HG03575 (cell line): ENCODE data around the gene WDR27.

Source experiments
- ATAC-seq: cut with Tn5 transposase; IDR thresholded peaks from one replicate; pipeline ENCODE4 v1.9.1; 2021; ENCODE audit not compliant: unreplicated experiment, insufficient number of reproducible peaks, low FRiP score; ENCODE audit errors: extremely low read depth

The WDR27 gene

DNA sequence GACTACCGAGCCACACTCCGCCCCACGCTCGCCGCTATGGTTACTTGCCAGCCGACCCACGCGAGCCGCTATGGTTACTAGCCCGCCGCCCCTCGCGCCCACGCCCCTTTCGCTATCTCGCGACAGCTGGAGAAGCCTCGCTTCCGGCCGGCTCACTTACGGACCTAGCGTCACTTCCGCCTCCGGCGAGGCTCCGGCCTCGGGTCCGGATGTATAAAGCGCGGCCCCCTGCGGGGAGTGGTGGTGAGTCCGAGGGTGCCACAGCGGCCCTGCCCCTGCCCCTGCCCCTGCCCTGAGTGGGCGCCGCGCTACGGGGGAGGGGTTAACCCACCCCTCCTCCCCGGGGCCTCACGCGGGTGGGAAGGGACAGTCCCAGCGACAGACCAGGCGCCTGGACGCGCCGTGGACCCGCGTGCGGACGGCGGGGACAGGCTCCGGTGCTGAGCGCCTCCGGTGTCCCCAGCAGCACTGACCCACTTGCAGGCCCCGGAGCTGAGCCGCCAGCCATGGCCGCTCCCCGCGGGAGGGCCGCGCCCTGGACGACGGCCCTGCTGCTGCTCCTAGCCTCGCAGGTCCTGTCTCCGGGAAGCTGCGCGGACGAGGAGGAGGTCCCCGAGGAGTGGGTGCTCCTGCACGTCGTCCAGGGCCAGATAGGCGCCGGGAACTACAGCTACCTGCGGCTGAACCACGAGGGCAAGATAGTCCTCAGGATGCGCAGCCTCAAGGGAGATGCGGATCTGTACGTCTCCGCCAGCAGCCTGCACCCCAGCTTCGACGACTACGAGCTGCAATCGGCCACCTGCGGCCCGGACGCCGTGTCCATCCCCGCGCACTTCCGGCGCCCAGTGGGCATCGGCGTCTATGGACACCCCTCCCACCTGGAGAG lies at the start of gene WDR27, which contains the start of gene C6orf120:
Gene WDR27 (minus strand): TSS at position 76 of the 886 bp plus-strand sequence. CDS start 13,024 bp downstream, outside the sequence.
Gene C6orf120 (plus strand): TSS at position 173 of the 886 bp plus-strand sequence. CDS start 334 bp downstream, at position 507.
- ATAC-seq, result peak; percentile 95

DNA sequence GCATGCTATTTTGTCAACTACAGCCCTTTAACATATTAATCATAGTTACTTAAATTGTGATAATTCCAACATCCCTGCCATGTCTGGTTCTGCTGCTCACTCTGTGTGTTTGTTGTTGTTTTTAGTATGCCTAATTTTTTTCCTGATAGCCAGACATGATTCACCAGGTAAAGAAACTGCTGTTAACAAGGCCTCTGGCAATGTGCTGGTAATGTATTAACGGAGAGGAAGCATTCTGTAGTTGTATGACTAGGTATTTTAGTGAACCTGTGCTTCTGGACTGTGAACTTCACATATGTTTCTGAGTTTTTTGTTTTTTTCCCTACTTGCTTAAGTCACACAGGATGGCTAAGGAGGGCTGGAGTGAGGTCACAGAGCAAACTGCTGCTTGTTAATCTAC lies 44.7 kb upstream of the WDR27 start:
- ATAC-seq, result no peak

DNA sequence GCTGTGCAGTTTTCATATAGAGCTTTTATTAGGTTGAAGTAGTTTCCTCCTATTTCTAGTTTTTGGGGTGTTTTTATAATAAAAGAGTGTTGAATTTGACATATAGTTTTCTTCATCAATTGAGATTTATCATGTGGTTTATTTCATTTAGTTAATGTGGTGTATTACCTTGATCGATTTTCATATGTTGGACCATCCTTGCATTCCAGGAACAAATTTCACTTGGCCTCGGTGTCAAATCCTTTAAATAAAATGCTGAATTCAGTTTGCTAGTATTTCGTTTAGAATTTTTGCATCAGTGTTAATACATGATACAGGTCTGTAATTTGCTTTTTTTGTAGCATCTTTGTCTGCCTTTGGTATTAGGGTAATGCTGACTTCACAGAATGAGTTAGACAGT lies 43.6 kb upstream of the WDR27 start:
- no peak for ATAC-seq

DNA sequence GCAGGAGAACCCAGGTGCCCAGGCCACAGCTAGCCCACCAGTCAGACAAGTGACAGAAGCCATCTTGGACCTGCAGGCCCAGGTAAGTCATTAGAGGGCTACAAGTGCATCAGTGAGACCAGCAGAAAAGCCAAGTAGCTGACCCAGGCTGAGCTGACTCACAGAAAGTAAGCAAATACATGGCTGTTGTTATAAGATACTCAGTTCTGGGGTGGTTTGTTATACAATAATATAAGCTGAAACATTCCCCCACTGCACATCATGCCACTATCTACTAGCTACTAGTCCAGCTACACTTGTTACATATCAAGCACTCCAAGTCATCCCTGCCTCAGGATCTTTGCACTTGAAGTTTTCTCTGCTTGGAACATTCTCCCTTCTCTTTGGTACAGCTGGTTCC lies 39.5 kb upstream of the WDR27 start:
- ATAC-seq, result no peak

DNA sequence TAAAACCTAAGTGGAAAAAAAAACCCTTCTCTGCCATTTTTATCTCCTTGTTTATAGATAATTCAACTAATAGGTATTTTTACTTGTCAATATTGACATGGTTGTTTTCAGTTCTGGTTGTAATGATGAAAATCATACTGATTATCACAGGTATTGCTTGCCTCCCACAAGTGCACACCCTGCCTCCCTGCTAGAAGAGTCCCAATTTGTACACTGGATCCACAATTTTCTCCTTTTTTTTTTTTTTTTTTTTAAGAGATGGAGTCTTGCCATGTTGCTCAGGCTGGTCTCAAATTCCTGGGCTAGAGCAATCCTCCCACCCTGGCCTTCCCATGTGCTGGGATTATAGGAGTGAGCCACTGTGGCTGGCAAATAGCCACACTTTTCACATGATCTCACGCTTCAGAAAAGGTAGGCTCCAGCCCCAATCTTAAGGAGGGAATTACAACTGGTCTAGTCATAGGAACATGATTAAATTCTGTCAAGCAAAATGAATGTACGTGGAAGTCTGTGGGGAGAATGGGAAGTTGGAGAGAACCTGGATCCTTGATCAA lies 37.2 kb upstream of the WDR27 start:
- ATAC-seq, result no peak

DNA sequence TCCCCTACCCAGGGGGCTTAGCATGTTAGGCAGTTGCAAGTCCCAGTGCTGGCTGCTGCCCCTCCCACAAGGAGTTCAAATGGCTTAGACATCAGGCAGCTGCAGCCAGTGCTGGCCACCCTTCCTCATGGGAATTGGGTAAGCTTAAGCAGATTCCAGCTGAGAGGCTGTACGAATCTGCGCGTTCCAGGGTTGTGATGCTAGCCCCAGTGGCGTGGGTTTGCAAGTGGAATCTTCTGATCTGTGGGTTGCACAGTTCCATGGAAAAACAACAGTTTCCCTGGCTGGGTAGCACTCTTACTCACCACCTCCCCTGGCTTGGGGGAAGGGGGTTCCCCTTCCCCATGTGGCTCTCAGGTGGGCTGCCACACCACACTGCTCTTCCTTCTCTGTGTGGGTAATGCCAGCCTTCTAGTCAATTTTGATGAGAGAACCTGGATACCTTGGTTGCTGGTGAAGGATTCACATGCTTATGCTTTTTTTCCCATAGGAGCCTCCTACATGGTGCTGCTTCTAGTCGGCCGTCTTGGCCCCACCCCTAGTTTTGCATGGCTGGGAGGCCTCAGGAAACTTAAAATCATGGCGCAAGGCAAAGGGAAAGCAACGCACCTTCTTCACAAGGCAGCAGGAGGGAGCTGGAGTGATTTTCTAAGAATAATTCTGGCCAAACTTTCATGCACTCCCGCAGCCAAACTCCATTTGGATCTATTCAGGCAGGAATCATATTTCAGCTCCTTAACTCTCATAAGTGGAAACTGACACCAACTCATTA lies 36.6 kb upstream of the WDR27 start:
- ATAC-seq, result no peak

DNA sequence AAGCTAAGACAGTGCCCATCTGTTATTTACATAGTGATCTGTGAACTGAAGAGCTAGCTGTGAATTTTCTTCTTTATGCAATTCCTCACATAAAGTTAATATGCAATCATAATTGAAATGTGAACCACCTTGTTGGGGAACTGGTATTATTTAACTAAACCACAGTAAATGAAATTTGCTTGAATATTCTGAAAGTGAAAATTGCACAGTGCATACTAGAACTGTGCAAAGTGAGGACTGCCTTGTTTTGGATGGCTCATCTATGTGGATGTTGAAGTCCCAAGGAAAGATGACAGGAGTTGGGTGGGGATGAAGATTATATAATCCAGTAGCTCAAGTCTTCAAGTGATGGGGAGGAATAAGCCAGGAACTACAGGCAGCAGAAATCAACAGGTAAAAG lies 28.1 kb upstream of the WDR27 start:
- no peak for ATAC-seq

DNA sequence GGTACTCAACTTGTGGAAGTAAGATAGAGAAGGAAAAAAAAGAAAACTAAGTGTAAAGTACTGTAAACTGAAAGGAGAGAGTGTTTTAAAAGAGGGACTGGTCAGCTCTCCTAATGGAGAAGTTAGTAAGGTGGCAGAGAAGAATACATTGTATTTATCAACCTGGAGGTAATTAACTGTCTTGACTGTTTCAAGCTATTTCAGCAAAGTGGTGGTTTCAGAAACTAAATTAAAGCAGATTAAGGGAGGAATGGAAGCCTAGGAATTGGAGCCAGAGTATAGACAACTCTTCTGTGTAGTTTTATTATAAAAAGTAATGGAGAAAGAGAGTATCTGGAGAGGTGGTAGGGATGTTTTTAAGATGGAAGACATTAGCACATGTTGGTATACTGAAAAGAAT lies 25.1 kb upstream of the WDR27 start:
- no peak for ATAC-seq

DNA sequence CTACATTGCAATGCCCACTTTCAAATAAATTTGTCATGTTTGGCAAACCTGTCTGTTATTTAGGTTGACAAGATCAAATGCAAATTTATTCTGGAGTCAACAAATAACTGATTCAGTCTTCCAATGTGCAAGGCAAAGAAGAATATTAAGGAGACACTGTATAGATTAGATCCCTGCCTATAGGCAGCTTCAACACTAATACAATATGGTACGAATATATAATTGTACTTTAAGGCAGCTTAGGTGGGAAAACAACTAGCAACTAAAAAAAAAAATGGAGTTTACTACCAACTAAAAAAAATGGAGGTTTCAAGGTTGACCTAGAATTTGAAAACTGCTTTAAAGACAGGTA lies 24.2 kb upstream of the WDR27 start:
- no peak for ATAC-seq

DNA sequence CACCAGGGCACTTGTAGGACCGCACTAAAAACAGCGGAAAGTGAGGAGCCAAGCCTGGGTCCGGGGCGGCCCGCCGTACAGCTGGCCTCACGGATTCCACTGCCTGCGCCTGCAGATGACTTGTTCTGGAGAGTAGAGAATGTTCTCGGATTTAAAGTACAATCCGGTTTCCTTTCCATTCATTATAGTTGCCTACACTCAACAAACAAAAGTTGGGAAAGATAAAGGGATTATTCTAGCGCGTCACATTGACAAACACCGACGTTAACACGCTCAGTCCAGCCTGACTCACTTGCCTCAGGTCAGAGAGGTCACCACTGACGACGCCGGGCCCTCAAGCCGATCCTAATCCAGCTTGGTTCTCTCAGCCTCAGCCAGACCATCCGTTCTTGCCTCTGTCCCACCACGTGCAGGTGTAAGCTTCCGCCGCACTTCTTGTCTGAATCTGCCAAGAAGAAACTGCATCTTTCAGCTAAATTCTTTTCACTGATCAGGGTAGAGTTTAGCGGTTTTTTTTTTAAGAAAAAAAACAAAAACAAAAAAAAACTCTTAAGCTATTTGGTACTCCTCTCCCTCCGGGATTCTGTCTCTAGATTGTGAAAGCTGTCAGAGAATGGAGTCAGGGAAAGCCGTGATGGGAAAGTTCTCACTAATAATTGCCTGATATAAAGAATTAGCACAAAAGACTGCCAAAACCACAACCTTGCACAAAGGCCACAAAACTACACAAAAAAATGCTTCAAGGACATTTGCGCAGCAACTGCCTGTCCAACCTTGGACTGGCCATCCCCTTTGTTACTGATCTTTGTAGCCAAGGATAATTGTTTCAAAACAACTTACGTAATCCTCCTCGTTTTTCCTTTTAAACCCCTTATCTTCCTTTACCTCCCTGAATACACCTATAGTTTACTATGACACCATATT lies 23.6 kb upstream of the WDR27 start:
- ATAC-seq, result no peak

DNA sequence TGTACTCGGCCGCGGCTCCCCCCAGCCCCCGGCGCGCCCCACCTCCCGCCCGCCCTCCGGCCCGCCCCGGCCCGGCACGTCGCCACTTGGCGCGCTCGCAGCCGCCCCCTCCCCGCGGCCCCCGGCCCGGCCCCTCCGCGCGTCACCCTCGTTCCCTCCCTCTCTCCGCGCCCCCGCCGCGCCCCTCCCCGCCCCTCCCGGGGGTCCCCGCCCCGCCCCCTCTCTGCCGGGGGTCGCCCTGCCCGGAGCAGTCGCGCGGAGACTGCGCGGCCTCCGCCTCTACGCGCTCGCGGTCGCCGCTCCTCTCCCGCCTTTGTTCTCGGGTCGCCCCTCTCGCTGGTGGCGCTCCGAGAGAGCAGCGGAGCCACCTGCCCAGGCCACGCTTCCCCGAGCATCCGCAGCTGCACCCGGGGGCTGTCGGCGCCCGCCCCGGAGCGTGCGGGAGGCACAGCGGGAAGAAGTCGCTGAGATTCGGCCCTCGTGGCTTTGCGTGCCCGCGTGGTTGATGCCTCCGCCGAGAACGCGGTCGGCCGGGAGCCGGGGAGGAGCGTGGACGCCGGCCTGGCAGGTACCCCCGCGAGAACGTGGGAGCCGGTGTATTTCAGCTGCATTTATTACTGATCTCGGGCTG lies 22.8 kb upstream of the WDR27 start, which contains the start of gene PHF10:
Gene PHF10 (minus strand): TSS at position 7 of the 631 bp plus-strand sequence. CDS start 569 bp downstream, outside the sequence.
- no peak for ATAC-seq

DNA sequence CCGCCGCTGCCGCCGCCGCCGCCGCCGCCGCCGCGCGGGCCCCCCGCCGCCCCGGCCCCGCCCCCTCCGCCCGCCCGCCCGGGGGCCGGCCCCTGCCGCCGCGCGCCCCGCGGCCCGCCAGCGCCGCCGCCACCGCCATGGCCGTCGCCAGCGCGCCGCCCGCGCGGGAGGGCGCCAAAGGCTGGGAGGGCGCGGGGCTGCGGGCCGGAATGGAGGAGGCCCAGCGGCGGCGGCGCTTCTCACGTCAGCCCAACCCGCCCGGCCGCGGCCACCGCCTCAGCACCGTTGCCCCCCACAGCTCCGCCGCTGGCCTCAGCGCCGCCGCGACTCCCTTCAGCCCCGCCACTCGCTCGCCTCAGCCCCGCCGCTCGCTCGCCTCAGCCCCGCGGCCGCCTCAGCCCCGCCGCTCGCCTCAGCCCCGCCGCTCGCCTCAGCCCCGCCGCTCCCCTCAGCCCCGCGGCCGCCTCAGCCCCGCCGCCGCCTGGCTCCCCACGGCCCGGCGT lies 22.2 kb upstream of the WDR27 start:
- ATAC-seq, result no peak

DNA sequence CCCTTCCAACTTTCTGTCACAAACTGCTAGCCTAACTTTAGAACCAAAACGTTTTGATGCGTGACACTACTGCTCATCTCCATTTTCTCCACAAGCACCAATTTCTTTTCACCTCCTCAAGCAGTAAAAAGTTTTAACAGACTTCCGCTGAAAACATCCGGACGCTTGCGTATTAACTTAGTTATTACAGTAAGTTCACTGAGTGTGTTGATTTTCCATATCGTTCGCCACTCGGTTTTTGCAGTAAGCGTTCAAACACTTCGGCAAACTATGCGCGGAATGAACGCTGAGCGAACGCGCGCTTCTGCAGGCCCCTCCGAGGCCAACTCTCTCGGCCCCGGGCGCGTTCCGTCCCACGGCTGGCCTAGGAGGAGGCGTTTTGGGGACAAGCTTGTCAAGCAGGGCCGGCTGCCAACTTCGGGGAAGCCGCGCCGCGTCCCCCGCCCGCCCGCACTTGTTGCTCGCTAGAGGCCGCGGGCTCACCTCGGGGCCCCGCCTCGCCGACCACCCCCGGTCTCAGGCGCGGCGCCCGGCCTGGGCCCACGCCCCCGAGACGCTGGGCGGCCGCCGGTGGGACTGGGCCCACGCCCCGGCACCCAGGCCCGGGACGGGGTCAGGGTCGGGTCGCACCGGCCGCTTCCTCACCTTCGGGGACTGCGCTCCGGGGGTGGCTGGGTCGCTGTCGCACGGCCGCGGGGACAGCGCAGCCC lies 21.5 kb upstream of the WDR27 start:
- no peak for ATAC-seq

DNA sequence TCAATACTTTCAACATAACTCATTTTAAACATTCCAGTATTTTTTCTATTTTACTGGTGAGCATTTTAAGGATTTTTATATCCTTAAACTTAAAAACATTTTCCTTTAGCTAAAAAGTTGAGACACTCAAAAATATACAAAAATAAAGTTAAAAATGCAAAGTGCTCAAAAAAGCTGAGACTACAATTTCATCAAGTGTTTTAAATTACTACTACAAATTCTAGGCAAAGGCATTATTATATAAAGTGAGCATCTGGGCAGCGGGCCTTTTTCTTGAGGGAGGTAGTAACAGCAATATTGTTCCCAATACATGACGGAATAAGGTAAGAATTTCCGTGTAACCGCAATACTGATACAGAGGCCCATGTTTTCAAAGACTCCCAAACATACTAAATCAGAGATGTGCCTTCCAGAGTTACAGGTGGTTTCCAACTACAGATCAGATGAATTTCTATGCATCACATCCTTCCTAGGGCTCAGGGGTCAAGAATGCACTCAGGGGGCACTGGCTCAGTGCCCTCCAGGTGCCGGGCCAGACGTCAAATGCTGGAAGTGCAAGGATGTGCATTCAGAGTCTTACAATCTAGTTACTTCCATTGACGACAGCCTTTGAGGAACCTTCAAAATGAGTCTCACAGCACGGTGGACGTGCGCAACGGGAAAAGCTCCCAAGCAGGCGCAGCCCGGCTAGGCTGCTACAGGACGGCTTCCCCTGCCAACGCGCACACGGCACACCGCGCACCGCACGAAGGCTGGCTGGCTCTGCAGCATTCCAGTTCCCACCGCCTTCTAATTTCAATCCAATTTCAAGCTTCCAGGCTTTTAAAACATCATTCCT lies 20.8 kb upstream of the WDR27 start:
- ATAC-seq, result no peak

DNA sequence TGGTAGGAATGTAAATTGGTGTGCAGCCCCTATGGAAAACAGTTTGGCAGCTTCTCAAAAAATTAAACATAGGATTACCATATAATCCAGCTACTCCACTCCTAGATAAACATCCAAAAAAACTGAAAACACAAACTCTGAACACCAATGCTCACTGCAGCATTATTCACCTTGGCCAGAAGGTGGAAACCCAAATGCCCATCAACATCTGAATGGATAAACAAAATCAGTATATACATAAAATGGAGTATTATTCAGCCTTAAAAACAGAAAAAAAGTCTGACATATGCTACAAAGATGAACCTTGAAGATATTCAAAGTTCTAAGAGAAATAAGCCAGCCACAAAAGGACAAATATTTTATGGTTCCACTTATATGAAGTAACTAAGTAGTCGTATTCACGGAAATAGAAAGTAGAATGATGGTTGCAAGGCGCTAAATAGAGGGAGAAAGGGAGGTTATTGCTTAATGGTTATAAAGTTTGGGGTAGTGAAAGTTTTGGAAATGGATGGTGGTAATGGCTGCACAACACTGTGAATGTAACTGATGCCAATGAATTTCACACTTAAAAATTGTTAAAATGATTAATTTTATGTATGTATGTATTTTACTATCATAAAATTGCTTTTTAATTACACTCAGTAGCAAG lies 18.5 kb upstream of the WDR27 start:
- ATAC-seq, result no peak

DNA sequence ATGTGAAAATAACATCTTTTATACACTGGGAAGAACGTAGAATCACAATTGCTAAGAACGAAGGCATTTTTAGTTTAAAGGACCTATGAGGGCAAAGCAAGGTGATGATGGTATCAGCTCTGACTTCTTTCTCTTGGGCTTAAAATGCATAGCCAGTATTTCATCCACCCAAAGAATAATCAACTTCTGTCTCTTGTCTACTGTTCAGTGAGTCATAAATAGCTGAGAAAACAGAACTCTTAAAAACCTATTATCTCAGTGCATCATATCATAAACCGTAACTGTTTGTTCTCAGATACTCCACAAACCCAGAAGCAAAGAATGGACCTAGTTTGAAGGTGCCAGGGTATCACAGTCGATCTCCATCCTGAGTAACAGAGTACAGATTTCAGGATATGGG lies 17.3 kb upstream of the WDR27 start:
- no peak for ATAC-seq
